HG03558 (cell line): Measurements from ENCODE around the gene ZNF391.
"Not testable (repeated sequence)": the region's sequence is repeated elsewhere in the genome, so short reads cannot be mapped to it uniquely, and the experiment has no call there.

Experiments
- ATAC-seq: cut with Tn5 transposase; IDR thresholded peaks from one replicate; pipeline ENCODE4 v1.9.1; 2021; ENCODE audit warnings: moderate number of reproducible peaks; ENCODE audit not compliant: unreplicated experiment; ENCODE audit errors: extremely low read depth

ZNF391 gene

DNA sequence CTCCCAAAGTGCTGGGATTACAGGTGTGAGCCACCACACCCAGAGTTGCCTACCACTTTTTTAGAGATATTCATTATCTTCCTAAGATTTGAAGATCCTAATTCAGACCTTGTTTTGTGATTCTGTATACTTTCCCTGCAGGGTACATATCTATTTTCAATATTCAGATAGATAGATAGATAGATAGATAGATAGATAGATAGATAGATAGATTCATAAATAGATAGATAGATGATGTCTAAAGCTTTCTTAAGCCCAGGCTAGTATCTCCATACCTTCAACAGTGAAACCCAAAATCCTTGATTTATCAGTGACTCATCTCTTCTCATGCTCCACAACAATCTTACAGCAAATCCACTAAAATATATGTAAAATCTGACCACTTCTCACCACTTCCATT is 30.8 kb downstream of the ZNF391 start:
- ATAC-seq: no peak

DNA sequence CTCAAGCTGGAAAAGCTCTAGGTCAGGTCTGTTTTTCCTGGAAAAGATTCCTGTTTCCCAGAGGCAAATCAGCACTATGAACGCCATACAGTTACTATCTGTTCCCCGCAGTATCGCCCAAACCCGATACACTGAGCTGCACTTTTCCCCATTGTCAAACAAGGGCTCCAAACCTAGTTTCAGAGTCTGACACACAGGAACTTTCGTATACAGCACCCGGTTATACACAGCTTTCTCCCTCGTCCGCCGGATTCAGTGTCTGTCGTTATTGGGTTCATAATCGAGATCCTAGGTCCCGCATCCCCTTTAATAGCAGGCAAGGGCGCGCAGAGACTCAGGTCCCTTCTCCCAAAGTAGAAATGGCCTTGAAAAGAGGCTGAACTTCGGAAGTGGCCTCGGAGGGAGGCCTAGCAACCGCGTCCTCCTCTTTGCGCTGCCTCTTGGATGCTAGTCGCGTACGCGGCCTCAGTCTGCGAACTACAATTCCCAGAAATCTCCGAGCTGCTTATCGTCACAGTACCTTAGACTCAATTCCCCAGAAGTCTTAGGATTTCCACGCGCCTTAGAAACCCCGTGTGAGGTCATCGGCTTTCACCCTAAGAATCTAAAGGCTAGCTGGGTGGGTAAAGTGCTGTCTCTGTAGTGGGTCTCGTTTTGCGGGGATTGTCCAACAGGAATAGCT is 34.2 kb downstream of the ZNF391 start:
- no peak for ATAC-seq

DNA sequence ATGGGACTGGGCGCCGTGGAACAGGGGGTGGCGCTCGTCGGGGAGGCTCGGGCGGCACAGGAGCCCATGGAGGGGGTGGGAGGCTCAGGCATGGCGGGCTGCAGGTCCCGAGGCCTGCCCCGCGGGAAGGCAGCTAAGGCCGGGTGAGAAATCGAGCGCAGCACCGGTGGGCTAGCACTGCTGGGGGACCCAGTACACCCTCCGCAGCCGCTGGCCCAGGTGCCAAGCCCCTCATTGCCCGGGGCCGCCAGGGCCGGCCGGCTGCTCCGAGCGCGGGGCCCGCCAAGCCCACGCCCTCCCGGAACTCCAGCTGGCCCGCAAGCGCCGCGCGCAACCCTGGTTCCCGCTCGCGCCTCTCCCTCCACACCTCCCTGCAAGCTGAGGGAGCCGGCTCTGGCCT is 36.3 kb downstream of the ZNF391 start:
- not testable (repeated sequence) for ATAC-seq

DNA sequence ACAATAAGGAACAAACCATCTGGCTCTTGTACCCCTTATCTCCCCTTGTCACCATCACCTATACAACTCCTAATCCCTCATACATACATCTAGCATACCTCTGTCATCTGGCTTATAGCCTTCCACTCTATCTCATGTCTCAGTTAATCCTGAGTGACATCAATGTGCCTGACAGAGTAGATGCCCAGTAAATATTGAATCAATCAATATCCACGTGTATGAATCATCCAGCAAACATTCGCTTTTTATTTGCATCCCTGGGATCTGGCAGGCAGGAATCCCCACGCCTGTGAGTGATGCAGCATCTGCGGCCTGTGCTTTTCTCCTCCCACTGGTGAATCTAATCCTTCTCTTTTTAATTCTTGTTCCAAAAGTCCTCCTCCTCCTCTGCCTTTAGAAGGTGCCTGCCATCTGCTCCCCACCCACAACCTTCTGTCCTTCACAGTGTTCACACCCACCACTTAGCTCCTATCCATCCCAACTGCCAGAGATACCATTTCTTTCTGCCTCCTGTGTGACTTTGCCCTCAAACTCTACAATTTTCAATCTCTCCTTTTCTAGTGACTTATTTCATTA is 37.6 kb downstream of the ZNF391 start:
- ATAC-seq: no peak

DNA sequence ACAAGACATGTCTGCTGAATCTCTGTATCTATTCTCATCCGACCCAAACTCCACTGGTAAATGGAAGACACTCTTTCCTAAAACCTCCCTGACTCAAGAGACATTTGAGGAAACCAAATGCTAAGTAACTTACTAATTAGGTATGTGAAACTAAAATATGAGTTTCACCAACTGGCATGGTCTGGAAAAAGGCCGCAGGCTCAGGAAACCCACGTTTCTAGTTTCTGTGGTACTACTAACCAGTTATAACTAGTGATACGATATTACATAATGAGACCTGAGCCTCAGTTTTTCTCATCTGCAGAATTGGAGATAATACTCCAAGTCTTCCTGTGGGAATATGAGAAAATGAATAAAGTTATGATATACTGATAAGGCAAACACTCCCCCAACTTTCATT is 39.9 kb downstream of the ZNF391 start:
- no peak for ATAC-seq

DNA sequence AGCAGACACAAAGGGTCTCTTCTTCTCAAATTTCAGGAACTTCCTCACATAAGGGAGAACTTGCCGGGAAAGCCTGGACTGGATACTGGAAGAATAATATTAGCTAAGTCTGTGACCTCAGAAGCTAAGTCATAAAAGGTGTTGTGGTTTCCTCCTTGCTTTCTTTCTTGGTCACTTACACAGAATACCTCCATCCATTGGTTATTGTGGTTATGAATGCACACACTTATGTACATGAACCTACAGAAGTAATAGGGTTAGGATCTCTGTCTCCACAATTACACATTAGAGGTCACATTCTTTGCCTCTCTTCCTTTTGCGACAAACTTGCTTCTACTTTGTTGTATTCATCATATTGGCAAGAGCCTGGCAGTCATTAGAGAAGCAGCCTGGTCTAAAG is 40.4 kb downstream of the ZNF391 start:
- no peak for ATAC-seq

DNA sequence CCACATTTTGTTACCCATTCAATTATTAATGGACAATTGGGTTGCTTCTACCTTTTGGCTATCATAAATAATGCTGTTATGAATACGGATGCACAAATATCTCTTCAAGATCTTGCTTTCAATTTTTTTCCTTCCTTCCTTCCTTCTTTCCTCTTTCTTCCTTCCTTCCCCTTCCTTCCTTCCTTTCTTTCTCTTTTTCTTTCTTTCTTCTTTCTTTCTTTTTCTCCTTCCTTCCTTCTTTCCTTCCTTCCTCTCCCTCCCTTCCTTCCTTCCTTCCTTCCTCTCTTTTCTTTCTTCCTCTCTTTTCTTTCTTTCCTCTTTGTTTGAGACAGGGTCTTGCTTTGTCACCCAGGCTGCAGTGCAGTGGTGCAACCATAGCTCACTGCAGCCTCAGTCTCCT is 45.2 kb downstream of the ZNF391 start:
- no peak for ATAC-seq

DNA sequence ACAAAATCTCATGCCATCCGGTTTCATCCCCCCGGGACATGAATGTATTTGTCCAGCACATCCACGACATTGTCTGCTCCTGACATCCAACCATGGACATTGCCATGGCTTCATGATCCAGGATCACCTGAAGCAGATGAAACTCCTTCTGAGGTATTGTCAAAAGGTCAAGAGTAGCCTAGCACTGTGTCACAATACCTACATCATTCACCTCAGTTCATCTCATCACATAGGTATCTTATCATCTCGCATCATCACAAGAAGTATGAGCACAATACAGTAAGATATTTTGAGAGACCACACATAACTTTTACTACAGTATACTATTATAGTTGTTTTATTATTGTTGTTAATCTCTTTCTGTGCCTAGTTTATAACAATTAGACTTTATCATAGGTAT is 50.8 kb downstream of the ZNF391 start:
- ATAC-seq: no peak

DNA sequence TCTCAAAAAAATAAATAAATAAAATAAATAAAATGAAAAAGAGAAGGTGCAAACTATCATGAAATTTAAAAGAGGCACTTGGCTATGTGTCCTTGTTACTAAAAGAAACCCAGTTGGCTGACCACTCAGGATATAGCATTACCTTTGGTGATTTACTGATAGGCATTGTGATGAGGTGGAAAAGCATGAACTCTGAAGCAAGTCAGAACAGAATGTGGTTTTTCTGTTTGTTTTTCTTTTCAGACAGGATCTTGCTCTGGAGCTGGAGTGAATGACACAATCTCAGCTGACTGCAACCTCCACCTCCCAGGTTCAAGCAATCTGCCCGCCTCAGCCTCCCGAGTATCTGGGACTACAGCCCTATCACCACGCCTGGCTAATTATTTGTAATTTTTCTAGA is 52.4 kb downstream of the ZNF391 start:
- no peak for ATAC-seq

DNA sequence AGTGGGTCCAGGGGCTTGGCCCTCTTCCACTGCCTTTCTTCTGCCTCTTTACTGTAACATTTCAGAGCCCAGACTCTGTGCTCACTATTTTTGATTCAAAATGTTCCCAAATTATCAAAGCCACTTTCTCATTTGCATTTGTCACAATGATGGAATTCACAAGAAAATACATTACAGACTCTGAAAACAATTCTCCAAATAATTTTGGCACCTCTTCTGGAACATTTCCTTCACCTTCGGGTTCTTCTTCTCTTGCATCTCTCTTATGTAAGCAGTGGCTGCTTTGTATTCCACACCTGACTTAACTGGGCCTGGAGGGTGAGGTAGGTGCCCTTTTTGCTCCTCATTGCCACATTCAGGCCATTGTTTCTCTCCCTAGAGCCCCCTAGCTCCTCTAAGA is 54.4 kb downstream of the ZNF391 start:
- ATAC-seq: no peak

DNA sequence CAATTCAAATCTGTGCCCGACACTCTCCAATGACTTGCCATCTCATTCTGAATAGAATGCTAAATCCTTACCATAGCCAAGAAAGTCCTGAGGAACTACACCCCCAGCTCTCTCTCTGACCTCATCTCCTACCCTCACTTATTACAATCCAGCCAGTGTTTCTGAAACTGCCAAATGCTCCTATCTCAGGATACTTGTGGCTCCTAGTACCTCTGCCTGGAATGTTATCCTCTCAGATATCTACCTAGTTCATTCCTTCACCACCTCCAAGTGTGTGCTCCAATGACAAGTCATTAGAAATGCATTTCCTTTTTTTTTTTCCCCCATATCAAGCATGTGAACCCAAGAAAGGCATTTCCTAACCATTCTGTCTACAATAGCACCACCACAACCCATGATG is 59.9 kb downstream of the ZNF391 start:
- ATAC-seq: no peak

DNA sequence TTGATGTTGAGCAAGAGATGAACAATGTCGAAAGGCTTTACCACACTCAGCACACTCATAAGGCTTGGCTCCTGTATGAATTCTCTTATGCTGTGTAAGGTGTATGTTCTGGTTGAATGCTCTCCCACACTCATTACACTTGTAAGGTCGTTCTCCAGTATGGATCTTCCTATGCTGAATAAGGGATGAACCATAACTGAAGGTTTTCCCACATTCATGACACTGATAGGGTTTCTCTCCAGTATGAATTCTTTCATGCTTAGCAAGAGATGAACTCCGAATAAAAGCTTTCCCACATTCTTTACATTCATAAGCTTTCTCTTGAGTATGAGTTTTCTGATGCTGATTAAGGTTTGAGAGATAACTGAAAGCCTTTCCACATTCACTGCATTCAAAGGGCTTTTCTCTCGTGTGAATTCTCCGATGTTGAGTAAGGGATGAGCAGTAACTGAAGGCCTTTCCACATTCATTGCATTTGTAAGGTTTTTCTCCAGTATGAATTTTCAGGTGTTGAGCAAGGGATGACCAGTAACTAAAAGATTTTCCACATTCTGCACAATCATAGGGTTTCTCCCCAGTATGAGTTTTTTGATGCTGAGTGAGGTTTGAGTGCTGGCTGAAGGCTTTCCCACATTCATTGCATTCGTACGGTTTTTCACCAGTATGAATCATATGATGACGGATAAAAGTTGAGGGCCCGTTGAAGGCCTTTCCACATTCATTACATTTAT is 63.3 kb downstream of the ZNF391 start:
- ATAC-seq: no peak

DNA sequence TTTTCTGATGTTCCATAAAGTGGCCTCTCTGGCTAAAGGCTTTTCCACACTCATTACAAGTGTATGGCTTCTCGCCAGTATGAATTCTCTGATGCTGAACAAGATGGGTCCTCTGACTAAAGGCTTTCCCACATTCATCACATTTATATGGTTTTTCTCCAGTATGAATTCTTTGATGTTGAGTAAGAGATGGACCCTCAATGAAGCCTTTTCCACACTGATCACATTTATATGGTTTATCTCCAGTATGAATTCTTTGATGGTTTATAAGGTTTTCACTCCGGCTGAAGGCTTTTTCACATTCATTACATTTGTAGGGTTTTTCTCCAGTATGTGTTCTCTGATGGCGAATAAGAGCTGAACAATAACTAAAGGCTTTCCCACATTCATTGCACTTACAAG is 63.9 kb downstream of the ZNF391 start:
- ATAC-seq: no peak
